HepG2 (cell line): Measurements from ENCODE around the gene RNF150. TPM values are rescaled to one million over a fixed set of nuclear protein-coding genes. Genes with fewer than 3 reads are reported as not detected.

ENCODE experiments used
- ATAC-seq: fragments of 200-7000 bp; cut with Tn5 transposase; 3 replicates; pipeline ENCODE4 v1.9.1; 2020; ENCODE audit warnings: mild to moderate bottlenecking, moderate library complexity
- BruUV-seq: library from RNA; stranded (reverse); fragments of 400-500 nt; replicated peaks from 2 replicates; lab custom pipeline; 2021; lab: Mats Ljungman, UMichigan
- CTCF ChIA-PET: fragments of 300-600 bp; formaldehyde crosslinking; extraction: SDS; loops from one replicate; lab custom pipeline; 2021; ENCODE audit warnings: low total read pairs, inconsistent platforms, low intra/inter-chr PET ratio; lab: Yijun Ruan, JAX
- POLR2A ChIA-PET: fragments of 350-600 bp; sonication (Branson Sonifier 250); formaldehyde crosslinking; loops from one replicate; lab custom pipeline; 2020; ENCODE audit warnings: antibody characterized with exemption, inconsistent platforms; lab: Yijun Ruan, JAX
- DNase-seq: peaks from one replicate; pipeline ENCODE4 v3.0.0-alpha.2; 2015; ENCODE audit warnings: low spot score
- FAIRE-seq: peaks from 3 replicates; lab custom pipeline; 2011; peaks lifted over from hg19 to GRCh38; lab: Jason Lieb, UNC
- H2AFZ ChIP-seq: one replicate; pipeline ENCODE4 v1.6.1; 2011; ENCODE audit warnings: low read length, inconsistent platforms
- H3K27ac ChIP-seq: fragments of 300-600 bp; 3 replicates; pipeline ENCODE4 v1.8.0; 2011; ENCODE audit warnings: mixed run types, mild to moderate bottlenecking, mixed read lengths, low read length, inconsistent platforms; ENCODE audit not compliant: insufficient read depth; ENCODE audit errors: extremely low read length
- H3K27me3 ChIP-seq, 2 experiments: fragments of 200-600 bp in 1 of 2; 2 replicates in 1 of 2; 3 replicates in 1 of 2; pipeline versions ENCODE4 v1.6.0 to v1.8.0; 2011; ENCODE audit warnings: low read length in 2 of 2, mild to moderate bottlenecking in 2 of 2, moderate library complexity in 2 of 2, inconsistent platforms in 1 of 2; ENCODE audit not compliant: insufficient read depth in 2 of 2, control insufficient read depth in 1 of 2
- H3K36me3 ChIP-seq, 2 experiments: fragments of 200-600 bp in 1 of 2; replicated peaks in 1 of 2; 2 replicates in 1 of 2; 3 replicates in 1 of 2; pipeline versions ENCODE4 v1.5.1 to v1.8.0; 2011; ENCODE audit warnings: low read length in 2 of 2, inconsistent platforms in 1 of 2; ENCODE audit not compliant: insufficient read depth in 2 of 2, control insufficient read depth in 1 of 2
- H3K4me1 ChIP-seq: 2 replicates; pipeline ENCODE4 v1.5.1; 2012; ENCODE audit warnings: low read length, inconsistent platforms; ENCODE audit not compliant: insufficient read depth
- H3K4me2 ChIP-seq: 2 replicates; pipeline ENCODE4 v1.6.0; 2011; ENCODE audit warnings: low read depth, low read length, inconsistent platforms
- H3K4me3 ChIP-seq, 3 experiments: fragments of 200-600 bp in 1 of 3; sonication (generic), shearing (Covaris generic) in 1 of 3; replicated peaks in 1 of 3; 2 replicates each; pipeline ENCODE4 v1.5.1; 2011 to 2016; ENCODE audit warnings: low read length in 3 of 3, inconsistent platforms in 2 of 3, low read depth in 2 of 3, mild to moderate bottlenecking in 2 of 3, control low read depth in 1 of 3, mixed read lengths in 1 of 3; ENCODE audit not compliant: insufficient read depth in 1 of 3
- H3K79me2 ChIP-seq: one replicate; pipeline ENCODE4 v1.6.1; 2011; ENCODE audit warnings: low read length, inconsistent platforms; ENCODE audit not compliant: insufficient read depth
- H3K9ac ChIP-seq: 2 replicates; pipeline ENCODE4 v1.6.0; 2011; ENCODE audit warnings: mild to moderate bottlenecking, low read depth, low read length, inconsistent platforms; ENCODE audit not compliant: insufficient read depth
- H3K9me3 ChIP-seq: 2 replicates; pipeline ENCODE4 v1.5.1; 2012; ENCODE audit warnings: mild to moderate bottlenecking, low read length
- H4K20me1 ChIP-seq: 2 replicates; pipeline ENCODE4 v1.6.0; 2011; ENCODE audit warnings: inconsistent platforms, mild to moderate bottlenecking, low read length, moderate library complexity; ENCODE audit not compliant: insufficient read depth
- BATF2 ChIP-seq: sonication (generic); formaldehyde crosslinking; IDR thresholded peaks from 2 replicates; pipeline ENCODE4 v1.8.0; 2022; ENCODE audit warnings: mild to moderate bottlenecking, missing genetic modification reagents, moderate library complexity
- TFDP2 ChIP-seq: sonication (generic); formaldehyde crosslinking; IDR thresholded peaks from 2 replicates; pipeline ENCODE4 v1.4.0; 2020; ENCODE audit warnings: missing genetic modification reagents
- THAP11 ChIP-seq: IDR thresholded peaks from 2 replicates; pipeline ENCODE4 v1.6.1; 2016; ENCODE audit warnings: missing biosample characterization, missing genetic modification reagents
- THYN1 ChIP-seq: sonication (generic); formaldehyde crosslinking; IDR thresholded peaks from 2 replicates; pipeline ENCODE4 v1.8.1; 2023; ENCODE audit warnings: low read depth, mild to moderate bottlenecking, moderate library complexity, missing genetic modification reagents, borderline replicate concordance
- ZBTB8A ChIP-seq: sonication (generic); formaldehyde crosslinking; IDR thresholded peaks from 2 replicates; pipeline ENCODE4 v1.4.0; 2020; ENCODE audit warnings: mild to moderate bottlenecking, low read depth, missing genetic modification reagents, borderline replicate concordance
- ZNF3 ChIP-seq: IDR thresholded peaks from 2 replicates; pipeline ENCODE4 v1.7.0; 2017; ENCODE audit warnings: inconsistent platforms
- ZNF318 ChIP-seq: sonication (generic); formaldehyde crosslinking; IDR thresholded peaks from 2 replicates; pipeline ENCODE4 v1.4.0; 2020; ENCODE audit warnings: mild to moderate bottlenecking, missing genetic modification reagents
- ZNF362 ChIP-seq: sonication (generic); formaldehyde crosslinking; IDR thresholded peaks from 2 replicates; pipeline ENCODE4 v1.4.0; 2020; ENCODE audit warnings: missing genetic modification reagents, mild to moderate bottlenecking, borderline replicate concordance
- ZNF672 ChIP-seq: sonication (generic); formaldehyde crosslinking; IDR thresholded peaks from 2 replicates; pipeline ENCODE4 v1.8.1; 2022; ENCODE audit warnings: missing genetic modification reagents
- ZNF792 ChIP-seq: IDR thresholded peaks from 2 replicates; pipeline ENCODE4 v1.6.1; 2016
- ZNF816 ChIP-seq: sonication (generic); formaldehyde crosslinking; IDR thresholded peaks from 2 replicates; pipeline ENCODE4 v1.8.0; 2022; ENCODE audit warnings: missing genetic modification reagents, mild to moderate bottlenecking, borderline replicate concordance
- ZUFSP ChIP-seq: sonication (generic); formaldehyde crosslinking; IDR thresholded peaks from 2 replicates; pipeline ENCODE4 v1.9.0; 2021; ENCODE audit warnings: missing genetic modification reagents, mild to moderate bottlenecking, borderline replicate concordance
- WGBS: methylation state at CpG from one replicate; pipeline ENCODE4 v1.1.6; 2017; ENCODE audit warnings: low lambda C conversion rate; 5-methylcytosine and 5-hydroxymethylcytosine counted together
- in situ Hi-C: cut with HindIII; loops from 2 replicates; pipeline ENCODE4 v1.10.0; 2017; ENCODE audit warnings: low pct_unique_long_range_greater_than_20kb; ENCODE audit not compliant: extremely low pct_ligation_motif_present
- intact Hi-C: fragments of 100-400 bp; cut with micrococcal nuclease; formaldehyde crosslinking; loops from one replicate; pipeline ENCODE4 v1.10.0; 2022; ENCODE audit not compliant: unreplicated experiment
- polyA plus RNA-seq, 8 experiments: library from polyadenylated mRNA; depleted of rRNA in 3 of 8; stranded (reverse) in 7 of 8; unstranded in 1 of 8; fragments of >200 nt; fragmentation: Illumina TruSeq in 4 of 8; extraction: Trizol in 4 of 8; gene quantifications; 2 replicates each; pipeline versions ENCODE4 v1.2.1 to v1.2.3, GENCODE V29; 2011 to 2016; ENCODE audit warnings: low read depth in 4 of 8, missing spikeins in 1 of 8, mixed read lengths in 1 of 8; ENCODE audit not compliant: insufficient read depth in 1 of 8
- total RNA-seq, 5 experiments: library from RNA; depleted of rRNA; stranded (reverse); fragments of >200 nt; fragmentation: Illumina TruSeq; extraction: Trizol; gene quantifications; 2 replicates each; pipeline ENCODE4 v1.2.3, GENCODE V29; 2016; ENCODE audit warnings: low read depth in 1 of 5

RNF150 gene
- total and polyA plus RNA-seq, 2 of the 13 experiments (the other 11 are each of a cell fraction or from before 2014, with no cell fraction given), result 0.02 to 0.03 TPM

GRCh38 chr4:140935254-140935653, 198.0 kb downstream of the RNF150 start:
- H3K27me3 ChIP-seq, result no peaks in the 10 kb centered on the region
- no peak overlapping the region for H3K4me3 ChIP-seq
- in situ Hi-C loops, result no loop called here
- no peaks in the 10 kb centered on the region for H3K9me3 ChIP-seq
- no peak overlapping the region for H3K9ac ChIP-seq
- no TSS peak for BruUV-seq
- CTCF ChIA-PET, result no interaction called here
- FAIRE-seq (no peak), ATAC-seq (no peak), DNase-seq (no peak)
- H3K36me3 ChIP-seq, result no peaks in the 10 kb centered on the region
- 7% methylated on average over 4 of the region's 4 CpGs for WGBS
- no peaks in the 10 kb centered on the region for H3K79me2 ChIP-seq
- H3K4me2 ChIP-seq, result no peak overlapping the region
- intact Hi-C loops, result no loop called here
- peaks cover 14% of the 10 kb centered on the region for H3K4me1 ChIP-seq
- POLR2A ChIA-PET, result no interaction called here
- H4K20me1 ChIP-seq, result no peaks in the 10 kb centered on the region
- no peak overlapping the region for H2AFZ ChIP-seq
- H3K27ac ChIP-seq, result no peak overlapping the region
- no peak for TF ChIP-seq ZNF3 (CRISPR knock-in tag)
- TF ChIP-seq ZNF792, result no peak
- no peak for TF ChIP-seq ZNF362 (CRISPR knock-in tag)
- no peak for TF ChIP-seq ZUFSP (CRISPR knock-in tag)
- TF ChIP-seq THYN1 (CRISPR knock-in tag), result no peak
- no peak for TF ChIP-seq BATF2 (CRISPR knock-in tag)
- no peak for TF ChIP-seq ZNF816
- no peak for TF ChIP-seq ZNF672
- TF ChIP-seq ZBTB8A (CRISPR knock-in tag), result no peak
- TF ChIP-seq THAP11 (CRISPR knock-in tag), result no peak
- TF ChIP-seq TFDP2 (CRISPR knock-in tag), result no peak
- no peak for TF ChIP-seq ZNF318 (CRISPR knock-in tag)
